Fibroblast of lung (primary cell): ENCODE results near the gene LRTM1.

ENCODE experiments used
- EZH2 ChIP-seq: IDR thresholded peaks from 2 replicates; pipeline ENCODE4 v1.5.1; 2012; ENCODE audit warnings: low read length, control low read depth, mild to moderate bottlenecking; ENCODE audit errors: missing control alignments
- TF ChIP-seq, protein P1 (sequence below), 2 donors: IDR thresholded peaks in 1 of 2; conservative IDR thresholded peaks in 1 of 2; 1 replicate in 1 of 2; 2 replicates in 1 of 2; pipeline ENCODE4 v1.5.1; 2011 to 2012; ENCODE audit warnings: low read length in 2 of 2, control low read depth in 1 of 2, inconsistent platforms in 1 of 2, low read depth in 1 of 2, mild to moderate bottlenecking in 1 of 2

GRCh38 chr3:54935869-54936268, 8.0 kb upstream of the LRTM1 start:
- TF ChIP-seq EZH2 = no peak
- TF ChIP-seq, protein P1, sequence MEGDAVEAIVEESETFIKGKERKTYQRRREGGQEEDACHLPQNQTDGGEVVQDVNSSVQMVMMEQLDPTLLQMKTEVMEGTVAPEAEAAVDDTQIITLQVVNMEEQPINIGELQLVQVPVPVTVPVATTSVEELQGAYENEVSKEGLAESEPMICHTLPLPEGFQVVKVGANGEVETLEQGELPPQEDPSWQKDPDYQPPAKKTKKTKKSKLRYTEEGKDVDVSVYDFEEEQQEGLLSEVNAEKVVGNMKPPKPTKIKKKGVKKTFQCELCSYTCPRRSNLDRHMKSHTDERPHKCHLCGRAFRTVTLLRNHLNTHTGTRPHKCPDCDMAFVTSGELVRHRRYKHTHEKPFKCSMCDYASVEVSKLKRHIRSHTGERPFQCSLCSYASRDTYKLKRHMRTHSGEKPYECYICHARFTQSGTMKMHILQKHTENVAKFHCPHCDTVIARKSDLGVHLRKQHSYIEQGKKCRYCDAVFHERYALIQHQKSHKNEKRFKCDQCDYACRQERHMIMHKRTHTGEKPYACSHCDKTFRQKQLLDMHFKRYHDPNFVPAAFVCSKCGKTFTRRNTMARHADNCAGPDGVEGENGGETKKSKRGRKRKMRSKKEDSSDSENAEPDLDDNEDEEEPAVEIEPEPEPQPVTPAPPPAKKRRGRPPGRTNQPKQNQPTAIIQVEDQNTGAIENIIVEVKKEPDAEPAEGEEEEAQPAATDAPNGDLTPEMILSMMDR (conservative IDR thresholded peaks at IDR 0.05 in 1 of 2, IDR thresholded peaks at IDR 0.05 in 1 of 2; ENCODE audit: low read depth in 1 of 2, low read length in 2 of 2) = no peak
